NB4 (cell line): Measurements from ENCODE around the gene ATG101.

ENCODE experiments used
- DNase-seq: peaks from one replicate; pipeline ENCODE4 v3.0.0; 2010; ENCODE audit warnings: low read depth
- H3K4me3 ChIP-seq: one replicate; pipeline ENCODE4 v1.5.1; 2011; ENCODE audit warnings: mild to moderate bottlenecking, low read depth, low read length, moderate library complexity
- CTCF ChIP-seq: IDR thresholded peaks from one replicate; pipeline ENCODE4 v1.5.1; 2012; ENCODE audit warnings: low read depth, low read length
- MAX ChIP-seq: IDR thresholded peaks from 2 replicates; pipeline ENCODE4 v1.6.1; 2011; ENCODE audit warnings: low read depth, low read length
- MYC ChIP-seq: IDR thresholded peaks from 2 replicates; pipeline ENCODE4 v1.6.1; 2011; ENCODE audit warnings: low read depth, low read length
- POLR2A ChIP-seq: IDR thresholded peaks from 2 replicates; pipeline ENCODE4 v1.6.1; 2011; ENCODE audit warnings: mild to moderate bottlenecking; ENCODE audit not compliant: insufficient read length; ENCODE audit errors: extremely low read depth

Gene ATG101

GRCh38 chr12:52057638-52058576 lies 11.9 kb upstream of the ATG101 start:
- TF ChIP-seq MYC (no peak), POLR2A (no peak), MAX (no peak), CTCF (no peak)
- H3K4me3 ChIP-seq: no peak overlapping the region
- DNase-seq: no peak

GRCh38 chr12:52058631-52059361 lies 11.0 kb upstream of the ATG101 start:
- no peak overlapping the region for H3K4me3 ChIP-seq
- no peak for DNase-seq
- no peak for TF ChIP-seq POLR2A
- TF ChIP-seq MAX: no peak
- TF ChIP-seq MYC: no peak
- TF ChIP-seq CTCF: no peak

GRCh38 chr12:52059582-52060497 lies 9.9 kb upstream of the ATG101 start:
- no peak for TF ChIP-seq MAX
- no peak for TF ChIP-seq POLR2A
- TF ChIP-seq MYC: no peak
- no peak for TF ChIP-seq CTCF
- no peak overlapping the region for H3K4me3 ChIP-seq
- no peak for DNase-seq

- no peak for DNase-seq
- TF ChIP-seq POLR2A (no peak), MAX (no peak), CTCF (no peak), MYC (no peak)
- no peak overlapping the region for H3K4me3 ChIP-seq
Measured at GRCh38 chr12:52060498-52061177, 9.1 kb upstream of the ATG101 start.

GRCh38 chr12:52061470-52062166 lies 8.2 kb upstream of the ATG101 start:
- no peak for DNase-seq
- TF ChIP-seq CTCF: no peak
- no peak for TF ChIP-seq MAX
- no peak for TF ChIP-seq POLR2A
- no peak for TF ChIP-seq MYC
- H3K4me3 ChIP-seq: no peak overlapping the region
